Renal cortical epithelial cell (primary cell): Measurements from ENCODE around the gene PRODH. TPM values are rescaled to one million over a fixed set of nuclear protein-coding genes. Genes with fewer than 3 reads are reported as not detected.
"Not testable (repeated sequence)": the region's sequence is repeated elsewhere in the genome, so short reads cannot be mapped to it uniquely, and the experiment has no call there.

Source experiments
- DNase-seq: peaks from one replicate; pipeline ENCODE4 v3.0.0-alpha.2; 2011; ENCODE audit warnings: low read depth
- total RNA-seq: library from RNA; depleted of rRNA; stranded (reverse); fragments of >200 nt; gene quantifications from 2 replicates; pipeline ENCODE4 v1.2.3, GENCODE V29; 2014

Gene PRODH
- total RNA-seq, 1 donor from 2014 or later = 1.9 TPM

GRCh38 chr22:18954303-18954989, 18.4 kb upstream of the PRODH start:
- peak; percentile 2 for DNase-seq

- not testable (repeated sequence) for DNase-seq
Measured at GRCh38 chr22:18953128-18953527, 17.0 kb upstream of the PRODH start.

- no peak for DNase-seq
Measured at GRCh38 chr22:18952022-18952421, 15.9 kb upstream of the PRODH start.

- DNase-seq = no peak
Measured at GRCh38 chr22:18950141-18950540, 14.0 kb upstream of the PRODH start.

- DNase-seq = no peak
Measured at GRCh38 chr22:18947905-18948304, 11.8 kb upstream of the PRODH start.

GRCh38 chr22:18947105-18947504, 11.0 kb upstream of the PRODH start:
- not testable (repeated sequence) for DNase-seq

GRCh38 chr22:18938691-18939090, 2.6 kb upstream of the PRODH start:
- DNase-seq = not testable (repeated sequence)

- DNase-seq = not testable (repeated sequence)
Measured at GRCh38 chr22:18934688-18935087, 1.4 kb downstream of the PRODH start.

- DNase-seq = no peak
Measured at GRCh38 chr22:18933914-18934313, 2.2 kb downstream of the PRODH start.

GRCh38 chr22:18931905-18932652, 4.0 kb downstream of the PRODH start:
- no peak for DNase-seq

GRCh38 chr22:18929459-18929858, 6.6 kb downstream of the PRODH start:
- no peak for DNase-seq

GRCh38 chr22:18927573-18927972, 8.5 kb downstream of the PRODH start:
- no peak for DNase-seq

- no peak for DNase-seq
Measured at GRCh38 chr22:18927020-18927419, 9.1 kb downstream of the PRODH start.

- no peak for DNase-seq
Measured at GRCh38 chr22:18925368-18926064, 10.6 kb downstream of the PRODH start.

GRCh38 chr22:18920257-18920902, 15.7 kb downstream of the PRODH start:
- DNase-seq = not testable (repeated sequence)

GRCh38 chr22:18917818-18918217, 18.3 kb downstream of the PRODH start:
- not testable (repeated sequence) for DNase-seq

GRCh38 chr22:18915550-18915949, 20.5 kb downstream of the PRODH start:
- DNase-seq = not testable (repeated sequence)

- not testable (repeated sequence) for DNase-seq
Measured at GRCh38 chr22:18914558-18914957, 21.5 kb downstream of the PRODH start.

- not testable (repeated sequence) for DNase-seq
Measured at GRCh38 chr22:18912264-18912946, 23.7 kb downstream of the PRODH start.

- DNase-seq = not testable (repeated sequence)
Measured at GRCh38 chr22:18911535-18911934, 24.6 kb downstream of the PRODH start.

GRCh38 chr22:18909556-18909955, 26.5 kb downstream of the PRODH start:
- no peak for DNase-seq
